HG03045 (cell line): ENCODE data around the gene LRRTM4.
"Not testable (repeated sequence)": the region's sequence is repeated elsewhere in the genome, so short reads cannot be mapped to it uniquely, and the experiment has no call there.

Experiments used
- ATAC-seq: cut with Tn5 transposase; IDR thresholded peaks from one replicate; pipeline ENCODE4 v1.9.1; 2021; ENCODE audit warnings: mild to moderate bottlenecking, moderate library complexity; ENCODE audit not compliant: unreplicated experiment

Gene LRRTM4

GRCh38 chr2:77190721-77191346 is 331.3 kb downstream of the LRRTM4 start:
- ATAC-seq = no peak

- no peak for ATAC-seq
Measured at GRCh38 chr2:77185052-77185451, 337.1 kb downstream of the LRRTM4 start.

- ATAC-seq = no peak
Measured at GRCh38 chr2:77179297-77179696, 342.9 kb downstream of the LRRTM4 start.

GRCh38 chr2:77175266-77175780 is 346.9 kb downstream of the LRRTM4 start:
- ATAC-seq = not testable (repeated sequence)

- no peak for ATAC-seq
Measured at GRCh38 chr2:77169426-77169825, 352.8 kb downstream of the LRRTM4 start.

GRCh38 chr2:77164021-77164420 is 358.2 kb downstream of the LRRTM4 start:
- ATAC-seq = not testable (repeated sequence)

- no peak for ATAC-seq
Measured at GRCh38 chr2:77161009-77161408, 361.2 kb downstream of the LRRTM4 start.

- ATAC-seq = no peak
Measured at GRCh38 chr2:77156599-77156998, 365.6 kb downstream of the LRRTM4 start.

GRCh38 chr2:77155511-77155910 is 366.7 kb downstream of the LRRTM4 start:
- ATAC-seq = no peak

GRCh38 chr2:77149565-77149964 is 372.6 kb downstream of the LRRTM4 start:
- ATAC-seq = no peak

- ATAC-seq = no peak
Measured at GRCh38 chr2:77147153-77147552, 375.0 kb downstream of the LRRTM4 start.

- no peak for ATAC-seq
Measured at GRCh38 chr2:77144772-77145171, 377.4 kb downstream of the LRRTM4 start.

GRCh38 chr2:77142141-77142540 is 380.0 kb downstream of the LRRTM4 start:
- ATAC-seq = no peak

GRCh38 chr2:77128479-77128878 is 393.7 kb downstream of the LRRTM4 start:
- not testable (repeated sequence) for ATAC-seq

GRCh38 chr2:77127345-77127744 is 394.8 kb downstream of the LRRTM4 start:
- no peak for ATAC-seq

- no peak for ATAC-seq
Measured at GRCh38 chr2:77121518-77121917, 400.7 kb downstream of the LRRTM4 start.

- ATAC-seq = no peak
Measured at GRCh38 chr2:77119333-77119732, 402.8 kb downstream of the LRRTM4 start.

- ATAC-seq = no peak
Measured at GRCh38 chr2:77108915-77109314, 413.3 kb downstream of the LRRTM4 start.

GRCh38 chr2:77105008-77105407 is 417.2 kb downstream of the LRRTM4 start:
- ATAC-seq = no peak

- no peak for ATAC-seq
Measured at GRCh38 chr2:77104554-77104953, 417.6 kb downstream of the LRRTM4 start.

GRCh38 chr2:77102927-77103326 is 419.2 kb downstream of the LRRTM4 start:
- ATAC-seq = no peak

GRCh38 chr2:77101796-77102452 is 420.3 kb downstream of the LRRTM4 start:
- ATAC-seq = no peak
